Astrocyte of the cerebellum (primary cell): Measurements from ENCODE around the gene NPAS2.

Experiments used
- DNase-seq: peaks from one replicate; pipeline ENCODE4 v3.0.0-alpha.2; 2011; ENCODE audit warnings: low read depth
- H3K4me3 ChIP-seq: 2 replicates; pipeline ENCODE4 v1.5.1; 2011; ENCODE audit warnings: mild to moderate bottlenecking, low read depth, low read length, moderate library complexity
- in situ Hi-C: cut with HindIII; loops from 2 replicates; pipeline ENCODE4 v1.10.0; 2017; ENCODE audit warnings: low sequenced_read_pairs
- TF ChIP-seq, protein P1 (sequence below): IDR thresholded peaks from 2 replicates; pipeline ENCODE4 v1.5.1; 2012; ENCODE audit warnings: low read length, low read depth, moderate library complexity, mild to moderate bottlenecking; ENCODE audit errors: missing control alignments

Gene NPAS2

DNA sequence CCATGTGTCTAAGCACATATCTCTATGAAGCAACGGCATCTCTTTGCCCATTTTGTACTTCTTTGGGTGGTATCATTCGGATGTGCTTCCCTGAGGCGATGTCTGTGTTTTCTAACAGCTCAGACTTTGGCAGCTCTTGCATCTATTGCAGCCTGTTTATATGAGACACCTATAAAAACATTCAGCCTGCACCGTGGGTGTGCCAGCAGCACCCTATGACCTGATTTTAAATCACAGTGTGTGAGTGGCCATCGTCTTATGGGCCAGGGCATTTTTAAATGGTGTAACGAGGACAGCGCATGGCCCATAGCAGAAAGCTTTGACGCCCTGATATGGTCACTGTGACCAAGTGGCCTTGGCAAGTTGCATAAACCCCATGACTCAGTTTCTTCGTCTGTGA is 12.9 kb downstream of the NPAS2 start:
- TF ChIP-seq, protein P1, sequence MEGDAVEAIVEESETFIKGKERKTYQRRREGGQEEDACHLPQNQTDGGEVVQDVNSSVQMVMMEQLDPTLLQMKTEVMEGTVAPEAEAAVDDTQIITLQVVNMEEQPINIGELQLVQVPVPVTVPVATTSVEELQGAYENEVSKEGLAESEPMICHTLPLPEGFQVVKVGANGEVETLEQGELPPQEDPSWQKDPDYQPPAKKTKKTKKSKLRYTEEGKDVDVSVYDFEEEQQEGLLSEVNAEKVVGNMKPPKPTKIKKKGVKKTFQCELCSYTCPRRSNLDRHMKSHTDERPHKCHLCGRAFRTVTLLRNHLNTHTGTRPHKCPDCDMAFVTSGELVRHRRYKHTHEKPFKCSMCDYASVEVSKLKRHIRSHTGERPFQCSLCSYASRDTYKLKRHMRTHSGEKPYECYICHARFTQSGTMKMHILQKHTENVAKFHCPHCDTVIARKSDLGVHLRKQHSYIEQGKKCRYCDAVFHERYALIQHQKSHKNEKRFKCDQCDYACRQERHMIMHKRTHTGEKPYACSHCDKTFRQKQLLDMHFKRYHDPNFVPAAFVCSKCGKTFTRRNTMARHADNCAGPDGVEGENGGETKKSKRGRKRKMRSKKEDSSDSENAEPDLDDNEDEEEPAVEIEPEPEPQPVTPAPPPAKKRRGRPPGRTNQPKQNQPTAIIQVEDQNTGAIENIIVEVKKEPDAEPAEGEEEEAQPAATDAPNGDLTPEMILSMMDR, result no peak
- no peak overlapping the region for H3K4me3 ChIP-seq
- no peak for DNase-seq
- in situ Hi-C loops, result no loop called here

DNA sequence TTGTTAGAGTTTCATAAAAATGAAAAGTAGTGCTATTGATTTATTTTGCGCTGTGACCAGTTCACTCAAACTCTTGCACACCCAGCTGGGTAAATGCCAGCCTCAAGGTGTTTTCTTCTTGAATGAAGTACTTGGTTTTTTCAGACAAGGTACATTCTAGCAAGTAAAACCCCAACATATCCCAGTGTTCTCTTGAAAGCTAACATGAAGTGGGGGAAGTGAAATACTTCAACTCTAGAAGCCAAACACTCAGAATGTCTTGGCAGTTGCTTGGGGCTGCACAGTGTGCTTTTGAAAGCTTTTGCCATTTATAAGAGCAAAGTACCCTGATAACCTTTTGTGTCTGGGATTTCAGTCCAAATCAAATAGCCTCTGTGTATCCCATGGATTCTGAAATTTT is 13.4 kb downstream of the NPAS2 start:
- DNase-seq, result no peak
- TF ChIP-seq, protein P1, result no peak
- H3K4me3 ChIP-seq, result no peak overlapping the region
- in situ Hi-C loops, result no loop called here

DNA sequence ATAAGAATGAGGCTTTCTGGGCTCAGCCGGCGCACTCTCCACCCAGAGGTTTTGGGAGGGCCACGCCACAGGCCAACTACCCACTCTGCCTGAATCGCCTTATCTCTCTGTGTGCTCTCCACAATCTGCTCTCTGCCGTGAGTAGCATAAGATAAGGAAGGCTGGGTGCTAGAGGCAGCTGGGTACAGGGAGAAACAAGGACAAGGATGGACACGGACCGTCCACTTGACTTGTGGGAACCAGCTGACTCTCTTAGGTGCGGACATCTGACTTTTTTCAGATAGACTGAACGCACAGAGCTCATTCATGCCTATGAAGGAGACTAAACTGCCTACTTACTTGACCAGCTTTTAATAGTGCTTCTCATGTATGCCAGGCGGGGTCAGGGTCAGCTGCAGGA is 14.3 kb downstream of the NPAS2 start:
- DNase-seq, result no peak
- TF ChIP-seq, protein P1, result no peak
- H3K4me3 ChIP-seq, result no peak overlapping the region
- in situ Hi-C loops, result no loop called here

DNA sequence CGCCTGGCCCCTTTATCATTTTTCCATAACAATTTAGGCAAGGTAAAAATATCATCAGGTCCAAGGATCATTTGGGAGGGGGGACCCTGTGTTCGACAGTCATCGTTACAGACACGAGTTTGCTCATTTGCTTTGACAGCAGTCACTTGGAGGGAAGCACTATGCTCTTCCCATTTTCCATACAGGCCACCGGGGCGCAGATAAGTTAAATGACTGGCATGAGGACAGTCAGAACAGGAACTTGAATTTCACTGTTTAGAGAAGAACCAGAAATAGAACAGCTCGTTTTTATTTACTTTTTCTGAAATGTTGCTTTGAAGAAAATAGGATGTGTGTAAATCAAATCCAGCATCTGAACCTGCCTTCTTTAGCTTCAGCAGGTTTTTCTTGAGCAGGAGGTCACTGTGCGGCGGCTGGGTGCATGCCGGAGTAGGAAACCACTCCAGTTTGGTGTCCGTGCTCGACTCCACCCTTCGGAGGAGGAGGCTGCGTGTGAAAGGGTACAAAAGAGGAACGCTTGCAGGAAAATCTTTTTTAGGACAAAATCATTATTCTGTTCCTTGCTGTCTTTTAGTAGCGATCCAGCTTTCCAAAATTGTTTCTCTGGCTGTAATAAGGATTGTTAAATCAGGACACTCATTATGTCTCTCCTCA is 15.2 kb downstream of the NPAS2 start:
- TF ChIP-seq, protein P1, result no peak
- in situ Hi-C loops, result no loop called here
- no peak for DNase-seq

DNA sequence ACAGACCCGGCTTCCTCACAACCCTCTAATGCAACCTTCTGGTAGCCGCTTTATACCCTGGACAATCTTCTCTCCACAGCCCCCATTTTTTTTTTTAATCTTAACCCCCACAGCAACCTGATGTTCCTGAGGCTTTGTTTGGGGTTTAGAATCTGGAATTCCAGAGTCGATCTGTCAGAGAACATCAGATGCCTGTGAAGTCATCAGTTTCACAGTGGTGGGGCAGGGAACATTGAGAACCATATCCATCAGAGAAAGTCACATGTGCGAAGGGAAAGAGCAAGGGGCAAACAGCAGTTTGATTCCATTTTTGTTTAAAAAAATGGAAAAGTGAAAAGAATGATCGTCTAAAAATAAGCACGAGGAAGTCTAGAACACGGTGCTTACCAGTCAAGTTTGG is 20.6 kb downstream of the NPAS2 start:
- DNase-seq, result no peak
- TF ChIP-seq, protein P1, result no peak
- in situ Hi-C loops, result no loop called here

More for the DNA sequence above, 15.2 kb downstream of the NPAS2 start:
- H3K4me3 ChIP-seq, result no peak overlapping the region

DNA sequence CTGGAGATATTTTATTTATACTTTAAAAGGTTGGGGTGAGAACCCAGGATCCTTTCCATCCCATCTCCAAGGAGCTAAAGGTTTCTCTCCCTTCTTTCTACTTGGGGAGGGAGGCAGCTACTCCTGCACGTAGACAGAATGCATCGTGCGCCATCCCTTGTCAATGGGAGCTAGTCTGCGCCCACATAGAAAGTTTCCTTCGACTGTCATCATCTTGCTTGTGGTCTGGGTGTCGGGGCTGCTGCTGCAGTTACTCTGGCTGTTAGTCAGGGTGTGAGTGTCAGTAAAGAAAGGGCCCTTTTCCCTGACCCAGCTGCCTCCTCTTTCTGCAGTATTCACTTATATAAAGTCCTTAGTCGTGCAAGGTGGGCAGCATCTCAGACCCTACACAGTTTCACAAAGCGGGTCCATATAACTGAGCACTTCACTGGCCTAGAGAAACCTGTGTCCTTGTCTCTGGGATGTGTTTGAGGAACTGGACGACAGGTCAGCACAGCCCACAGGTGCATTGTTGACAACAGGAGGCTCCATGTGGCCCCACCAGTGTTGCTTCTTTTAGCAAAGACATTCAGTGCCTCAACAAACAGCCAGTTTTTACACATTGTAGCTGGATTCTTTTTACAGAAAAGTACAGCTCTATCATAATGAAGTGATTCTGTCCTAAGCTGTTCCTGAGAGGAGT is 22.4 kb downstream of the NPAS2 start:
- in situ Hi-C loops, result no loop called here
- no peak for DNase-seq
- TF ChIP-seq, protein P1, result no peak

More for the DNA sequence above, 20.6 kb downstream of the NPAS2 start:
- no peak overlapping the region for H3K4me3 ChIP-seq

More for the DNA sequence above, 22.4 kb downstream of the NPAS2 start:
- no peak overlapping the region for H3K4me3 ChIP-seq
